OCI-LY7 (cell line): ENCODE measurements around the gene ATP8B4.

Experiments
- EZH2phosphoT487 ChIP-seq: fragments of 200-600 bp; sonication (generic); IDR thresholded peaks from 2 replicates; pipeline ENCODE4 v1.6.1; 2018; ENCODE audit warnings: low read depth, borderline replicate concordance, mild to moderate bottlenecking, mixed run types, antibody characterized with exemption, low read length, moderate library complexity, mixed read lengths
- TF ChIP-seq, protein P1 (sequence below): fragments of 200-600 bp; sonication (generic); conservative IDR thresholded peaks from 2 replicates; pipeline ENCODE4 v1.5.1; 2014; ENCODE audit warnings: mild to moderate bottlenecking, antibody characterized with exemption, low read length, moderate library complexity, mixed read lengths

DNA sequence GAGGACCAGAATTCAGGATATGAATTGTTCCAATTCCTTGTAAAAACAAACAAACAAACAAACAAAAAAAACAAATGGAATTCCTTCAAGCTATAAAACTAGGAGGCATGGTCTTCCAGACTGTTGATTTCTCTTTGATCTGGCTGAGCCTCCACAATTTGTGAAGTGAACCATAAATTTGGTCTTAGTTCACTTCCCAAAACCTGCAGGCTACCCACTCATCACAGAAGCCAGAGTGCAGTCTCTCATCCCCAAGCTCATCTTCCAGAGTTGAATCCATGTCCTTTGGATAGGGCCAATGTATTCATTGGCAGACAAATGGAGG, 294.3 kb downstream of the ATP8B4 start:
- TF ChIP-seq, protein P1, sequence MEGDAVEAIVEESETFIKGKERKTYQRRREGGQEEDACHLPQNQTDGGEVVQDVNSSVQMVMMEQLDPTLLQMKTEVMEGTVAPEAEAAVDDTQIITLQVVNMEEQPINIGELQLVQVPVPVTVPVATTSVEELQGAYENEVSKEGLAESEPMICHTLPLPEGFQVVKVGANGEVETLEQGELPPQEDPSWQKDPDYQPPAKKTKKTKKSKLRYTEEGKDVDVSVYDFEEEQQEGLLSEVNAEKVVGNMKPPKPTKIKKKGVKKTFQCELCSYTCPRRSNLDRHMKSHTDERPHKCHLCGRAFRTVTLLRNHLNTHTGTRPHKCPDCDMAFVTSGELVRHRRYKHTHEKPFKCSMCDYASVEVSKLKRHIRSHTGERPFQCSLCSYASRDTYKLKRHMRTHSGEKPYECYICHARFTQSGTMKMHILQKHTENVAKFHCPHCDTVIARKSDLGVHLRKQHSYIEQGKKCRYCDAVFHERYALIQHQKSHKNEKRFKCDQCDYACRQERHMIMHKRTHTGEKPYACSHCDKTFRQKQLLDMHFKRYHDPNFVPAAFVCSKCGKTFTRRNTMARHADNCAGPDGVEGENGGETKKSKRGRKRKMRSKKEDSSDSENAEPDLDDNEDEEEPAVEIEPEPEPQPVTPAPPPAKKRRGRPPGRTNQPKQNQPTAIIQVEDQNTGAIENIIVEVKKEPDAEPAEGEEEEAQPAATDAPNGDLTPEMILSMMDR = no peak
- no peak for TF ChIP-seq EZH2phosphoT487
